ENCODE data around the gene KIF17.
"Not testable (repeated sequence)": the region's sequence is repeated elsewhere in the genome, so short reads cannot be mapped to it uniquely, and the experiment has no call there.

Gene KIF17

DNA sequence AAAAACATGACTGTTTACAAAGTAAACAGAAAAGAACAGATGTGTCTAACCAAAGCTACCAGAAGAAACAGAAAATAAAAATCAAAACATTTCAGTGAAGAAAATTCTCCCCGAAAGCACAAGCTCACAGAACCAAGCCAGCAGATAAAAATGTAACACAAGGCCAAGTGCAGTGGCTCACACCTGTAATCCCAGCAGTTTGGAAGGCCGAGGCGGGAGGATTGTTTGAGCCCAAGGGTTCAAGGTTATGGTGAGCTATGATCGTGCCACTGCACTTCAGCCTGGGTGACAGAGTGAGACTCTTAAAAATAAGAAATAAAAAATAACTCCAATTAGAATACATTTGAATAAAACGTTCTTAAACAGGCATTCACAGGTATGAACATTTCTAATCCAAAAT, 37.5 kb downstream of the KIF17 start:
- TF ChIP-seq, protein P1, sequence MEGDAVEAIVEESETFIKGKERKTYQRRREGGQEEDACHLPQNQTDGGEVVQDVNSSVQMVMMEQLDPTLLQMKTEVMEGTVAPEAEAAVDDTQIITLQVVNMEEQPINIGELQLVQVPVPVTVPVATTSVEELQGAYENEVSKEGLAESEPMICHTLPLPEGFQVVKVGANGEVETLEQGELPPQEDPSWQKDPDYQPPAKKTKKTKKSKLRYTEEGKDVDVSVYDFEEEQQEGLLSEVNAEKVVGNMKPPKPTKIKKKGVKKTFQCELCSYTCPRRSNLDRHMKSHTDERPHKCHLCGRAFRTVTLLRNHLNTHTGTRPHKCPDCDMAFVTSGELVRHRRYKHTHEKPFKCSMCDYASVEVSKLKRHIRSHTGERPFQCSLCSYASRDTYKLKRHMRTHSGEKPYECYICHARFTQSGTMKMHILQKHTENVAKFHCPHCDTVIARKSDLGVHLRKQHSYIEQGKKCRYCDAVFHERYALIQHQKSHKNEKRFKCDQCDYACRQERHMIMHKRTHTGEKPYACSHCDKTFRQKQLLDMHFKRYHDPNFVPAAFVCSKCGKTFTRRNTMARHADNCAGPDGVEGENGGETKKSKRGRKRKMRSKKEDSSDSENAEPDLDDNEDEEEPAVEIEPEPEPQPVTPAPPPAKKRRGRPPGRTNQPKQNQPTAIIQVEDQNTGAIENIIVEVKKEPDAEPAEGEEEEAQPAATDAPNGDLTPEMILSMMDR (conservative IDR thresholded peaks at IDR 0.05; ENCODE audit: low read length) = no peak
- DNase-seq (ENCODE audit: low read depth) = no peak

DNA sequence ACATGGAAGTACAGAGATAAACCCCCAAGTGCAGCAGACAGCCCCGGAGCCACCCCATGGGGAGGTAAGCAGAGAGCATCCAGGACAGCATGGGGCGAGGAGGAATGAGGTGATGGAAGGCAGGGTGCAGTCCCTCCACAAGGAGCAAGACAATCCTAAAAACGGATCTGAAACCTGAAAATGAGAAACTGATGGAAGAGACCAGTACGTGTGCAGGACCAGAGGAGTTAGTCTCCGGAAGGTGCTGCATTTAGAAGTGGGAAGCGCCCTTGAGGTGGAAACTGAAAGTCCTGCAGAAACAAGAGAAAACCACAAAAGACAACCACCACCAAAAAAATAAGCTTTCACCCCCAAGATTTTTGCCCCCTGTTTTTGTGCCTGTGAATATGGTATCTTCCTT, 39.2 kb downstream of the KIF17 start:
- TF ChIP-seq, protein P1 (conservative IDR thresholded peaks at IDR 0.05; ENCODE audit: low read length) = no peak
- DNase-seq (ENCODE audit: low read depth) = no peak
- no peak overlapping the region for H3K4me3 ChIP-seq (ENCODE audit: low read length)

More for the DNA sequence above, 37.5 kb downstream of the KIF17 start:
- H3K4me3 ChIP-seq (ENCODE audit: low read length) = no peak overlapping the region

DNA sequence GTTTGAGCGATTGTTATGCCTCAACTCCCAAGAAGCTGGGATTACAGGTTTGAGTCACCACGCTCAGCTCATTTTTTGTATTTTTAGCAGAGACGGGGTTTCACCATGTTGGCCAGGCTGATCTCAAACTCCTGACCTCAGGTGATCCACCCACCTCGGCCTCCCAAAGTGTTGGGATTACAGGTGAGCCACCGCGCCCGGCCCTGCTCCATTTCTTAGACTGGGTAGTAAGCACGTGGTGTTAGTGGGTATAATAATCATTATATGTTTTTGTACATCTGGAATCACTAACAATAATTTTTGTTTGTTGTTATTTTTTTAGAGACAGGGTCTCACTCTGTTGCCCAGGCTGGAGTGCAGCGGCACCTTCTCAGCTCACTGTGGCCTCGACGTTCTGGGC, 44.2 kb downstream of the KIF17 start:
- not testable (repeated sequence) for DNase-seq (ENCODE audit: low read depth); H3K4me3 ChIP-seq (ENCODE audit: low read length)

DNA sequence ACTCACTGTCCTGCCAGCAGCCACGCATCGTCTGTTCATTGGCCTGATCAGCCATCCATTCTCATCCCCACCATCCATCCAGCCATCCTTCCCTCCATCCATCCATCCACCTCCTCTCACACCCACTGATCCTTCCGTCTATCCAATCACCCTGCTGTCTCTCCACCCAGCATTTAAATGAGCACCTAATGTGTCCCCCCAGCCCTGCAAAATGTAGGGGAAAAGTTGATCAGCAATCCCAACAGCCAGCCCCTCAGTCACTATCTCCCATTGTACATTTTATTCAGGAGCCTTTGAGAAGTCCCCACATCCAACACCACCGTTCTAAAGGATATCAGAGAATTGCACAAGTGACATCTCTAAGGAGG, 45.6 kb downstream of the KIF17 start:
- TF ChIP-seq, protein P1 (conservative IDR thresholded peaks at IDR 0.05; ENCODE audit: low read length) = no peak
- no peak overlapping the region for H3K4me3 ChIP-seq (ENCODE audit: low read length)
- DNase-seq (ENCODE audit: low read depth) = no peak

DNA sequence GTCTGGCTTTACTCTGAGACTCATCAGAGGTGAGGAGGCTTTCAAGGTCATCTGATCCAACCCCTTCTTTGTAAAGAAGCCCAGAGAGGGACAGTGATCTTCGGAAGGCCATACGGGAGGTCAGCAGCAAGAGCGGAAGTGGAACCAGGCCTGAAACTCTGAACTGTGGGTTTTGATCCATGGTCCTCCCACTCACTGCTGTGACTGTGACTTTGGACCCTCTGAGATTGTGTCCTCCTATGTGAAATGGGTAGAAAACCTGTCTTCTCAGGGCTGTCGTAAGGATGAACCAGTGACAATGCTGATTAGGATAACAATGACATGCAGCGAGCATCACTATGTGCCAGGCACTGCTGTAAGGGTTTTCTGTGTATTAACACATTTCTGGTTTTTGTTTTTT, 46.9 kb downstream of the KIF17 start:
- TF ChIP-seq, protein P1 (conservative IDR thresholded peaks at IDR 0.05; ENCODE audit: low read length) = no peak
- no peak for DNase-seq (ENCODE audit: low read depth)
- H3K4me3 ChIP-seq (ENCODE audit: low read length) = no peak overlapping the region

DNA sequence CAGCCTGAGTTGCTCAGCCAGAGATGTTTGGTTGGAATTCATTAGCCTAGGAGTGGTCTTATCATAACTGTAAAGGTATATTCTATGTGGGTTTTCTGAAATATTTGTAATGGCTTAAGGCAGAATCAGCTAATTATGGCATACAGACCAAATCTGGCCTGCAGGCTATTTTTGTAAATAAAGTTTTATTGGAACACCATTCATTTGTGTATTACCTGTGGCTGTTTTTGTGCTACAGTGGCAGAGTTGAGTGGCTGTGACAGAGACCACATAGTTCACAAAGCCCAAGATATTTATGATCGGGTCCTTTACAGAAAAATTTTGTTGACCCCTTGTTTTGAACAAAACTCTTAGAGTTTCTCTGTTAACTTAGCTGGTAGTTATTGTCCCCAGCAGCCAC, 49.2 kb downstream of the KIF17 start:
- TF ChIP-seq, protein P1 (conservative IDR thresholded peaks at IDR 0.05; ENCODE audit: low read length) = no peak
- DNase-seq (ENCODE audit: low read depth) = no peak
- H3K4me3 ChIP-seq (ENCODE audit: low read length) = no peak overlapping the region

DNA sequence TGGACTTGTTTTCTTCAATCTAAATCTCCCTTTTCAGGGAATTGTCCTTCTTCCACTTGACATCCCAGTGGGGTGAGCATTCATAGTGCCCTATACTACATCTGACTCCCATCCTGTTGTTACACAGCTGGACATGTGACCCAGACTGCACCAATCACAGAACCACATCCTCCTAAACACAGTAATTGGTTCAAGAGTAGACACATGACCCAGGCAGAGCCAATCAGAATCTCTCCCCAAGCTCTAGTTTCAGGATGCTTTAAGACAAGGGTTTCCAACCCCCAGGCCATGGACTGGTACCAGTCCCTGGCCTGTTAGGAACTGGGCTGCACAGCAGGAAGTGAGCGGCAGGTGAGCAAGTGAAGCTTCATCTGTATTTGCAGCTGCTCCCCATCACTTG, 51.0 kb downstream of the KIF17 start:
- TF ChIP-seq, protein P1 (conservative IDR thresholded peaks at IDR 0.05; ENCODE audit: low read length) = no peak
- H3K4me3 ChIP-seq (ENCODE audit: low read length) = no peak overlapping the region
- DNase-seq (ENCODE audit: low read depth) = no peak

DNA sequence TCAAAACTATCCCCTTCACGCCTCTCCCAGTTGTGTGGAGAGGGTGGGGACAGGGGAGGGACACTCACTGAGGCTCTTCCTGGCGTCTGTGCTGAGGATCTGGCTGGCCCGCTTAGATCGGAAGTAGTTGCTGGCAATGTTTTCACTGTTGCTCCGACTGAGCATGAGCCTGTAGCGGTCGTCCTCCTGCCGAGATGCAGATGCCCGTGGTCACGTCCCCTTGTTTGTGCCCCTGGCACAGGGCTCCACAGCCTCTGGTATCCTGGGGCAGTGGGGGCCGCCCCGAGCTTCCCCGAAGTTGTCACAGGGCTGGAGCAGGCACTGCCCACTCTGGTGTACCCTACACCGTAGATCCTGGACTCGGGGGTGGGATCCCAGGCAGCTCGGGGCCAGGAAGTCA, 51.7 kb downstream of the KIF17 start:
- DNase-seq (ENCODE audit: low read depth) = no peak
- no peak overlapping the region for H3K4me3 ChIP-seq (ENCODE audit: low read length)
- TF ChIP-seq, protein P1 (conservative IDR thresholded peaks at IDR 0.05; ENCODE audit: low read length) = no peak
